HCT116 (cell line): Measurements from ENCODE around the gene SSR1. TPM values are rescaled to one million over a fixed set of nuclear protein-coding genes. Genes with fewer than 3 reads are reported as not detected.

Experiments
- ATAC-seq: fragments of 200-7000 bp; cut with Tn5 transposase; 2 replicates; pipeline ENCODE4 v1.9.1; 2020; ENCODE audit warnings: mild to moderate bottlenecking, moderate library complexity
- BruUV-seq: library from RNA; stranded (reverse); fragments of 400-500 nt; replicated peaks from 2 replicates; lab custom pipeline; 2021; lab: Mats Ljungman, UMichigan
- CTCF ChIA-PET: fragments of 300-600 bp; sonication (Branson Sonifier 250); formaldehyde crosslinking; loops from one replicate; lab custom pipeline; 2021; ENCODE audit warnings: antibody characterized with exemption; lab: Charles Lee
- POLR2A ChIA-PET: fragments of 300-600, 350-600 bp; sonication (Branson Sonifier 250); formaldehyde crosslinking; loops from one replicate; lab custom pipeline; 2021; ENCODE audit warnings: antibody characterized with exemption; lab: Charles Lee
- RAD21 ChIA-PET, 2 experiments: fragments of 300-600 bp; sonication (Branson Sonifier 250); formaldehyde crosslinking; loops; one replicate each; lab custom pipeline; 2023; ENCODE audit warnings: low total read pairs in 2 of 2; ENCODE audit not compliant: uncharacterized antibody in 2 of 2, unreplicated experiment in 2 of 2, low non-redundant PET in 1 of 2; lab: Charles Lee
- DNase-seq: peaks from one replicate; pipeline ENCODE4 v3.0.0-alpha.2; 2010; ENCODE audit warnings: low read depth, low spot score
- H2AFZ ChIP-seq: fragments of 200-600 bp; shearing (Covaris generic), sonication (generic); 2 replicates; pipeline ENCODE4 v1.6.1; 2017; ENCODE audit warnings: low read depth, mixed run types, mixed read lengths, antibody characterized with exemption, low read length; ENCODE audit not compliant: poor library complexity, severe bottlenecking
- H3K27ac ChIP-seq: 2 replicates; pipeline ENCODE4 v1.5.1; 2012; ENCODE audit warnings: low read depth, low read length
- H3K27me3 ChIP-seq: fragments of 200-600 bp; sonication (generic); 2 replicates; pipeline ENCODE4 v1.6.1; 2016; ENCODE audit warnings: mixed run types, low read length, mixed read lengths; ENCODE audit not compliant: insufficient read depth
- H3K36me3 ChIP-seq, 2 experiments: fragments of 200-500 bp in 1 of 2; fragments of 200-600 bp in 1 of 2; sonication (Bioruptor generic) in 1 of 2; sonication (generic) in 1 of 2; 2 replicates each; pipeline versions ENCODE4 v1.5.1 to v1.6.1; 2014 to 2016; ENCODE audit warnings: low read length in 2 of 2, inconsistent platforms in 1 of 2, mixed read lengths in 1 of 2, mixed run types in 1 of 2; ENCODE audit not compliant: insufficient read depth in 2 of 2, control insufficient read depth in 1 of 2
- H3K4me1 ChIP-seq, 2 experiments: fragments of 200-600 bp in 1 of 2; sonication (generic) in 1 of 2; 2 replicates each; pipeline versions ENCODE4 v1.5.1 to v1.6.1; 2012 to 2017; ENCODE audit warnings: low read length in 2 of 2, inconsistent platforms in 1 of 2, mild to moderate bottlenecking in 1 of 2, mixed read lengths in 1 of 2, mixed run types in 1 of 2, moderate library complexity in 1 of 2; ENCODE audit not compliant: insufficient read depth in 2 of 2, control insufficient read depth in 1 of 2
- H3K4me2 ChIP-seq: fragments of 200-600 bp; sonication (generic); 2 replicates; pipeline ENCODE4 v1.6.1; 2017; ENCODE audit warnings: mixed run types, low read length, mixed read lengths
- H3K4me3 ChIP-seq, 2 experiments: fragments of 200-600 bp in 1 of 2; sonication (generic) in 1 of 2; replicated peaks in 1 of 2; 2 replicates each; pipeline ENCODE4 v1.5.1; 2011 to 2016; ENCODE audit warnings: low read length in 2 of 2, control low read depth in 1 of 2, low read depth in 1 of 2, mild to moderate bottlenecking in 1 of 2, mixed read lengths in 1 of 2, mixed run types in 1 of 2
- H3K79me2 ChIP-seq: fragments of 200-600 bp; sonication (generic); 2 replicates; pipeline ENCODE4 v1.6.1; 2017; ENCODE audit warnings: mild to moderate bottlenecking, mixed run types, low read length, moderate library complexity, mixed read lengths; ENCODE audit not compliant: insufficient read depth
- H3K9ac ChIP-seq: fragments of 200-600 bp; sonication (generic); 2 replicates; pipeline ENCODE4 v1.6.1; 2016; ENCODE audit warnings: low read length, mixed read lengths
- H3K9me2 ChIP-seq: fragments of 200-600 bp; sonication (generic), shearing (Covaris generic); 2 replicates; pipeline ENCODE4 v1.6.1; 2017; ENCODE audit warnings: mixed run types, mild to moderate bottlenecking, moderate library complexity; ENCODE audit not compliant: insufficient read depth
- H3K9me3 ChIP-seq, 2 experiments: fragments of 200-500 bp in 1 of 2; fragments of 200-600 bp in 1 of 2; sonication (Bioruptor generic) in 1 of 2; sonication (generic) in 1 of 2; 2 replicates each; pipeline ENCODE4 v1.6.1; 2014 to 2017; ENCODE audit warnings: low read length in 2 of 2, mixed read lengths in 2 of 2, inconsistent platforms in 1 of 2, low read depth in 1 of 2, mild to moderate bottlenecking in 1 of 2, mixed run types in 1 of 2, moderate library complexity in 1 of 2; ENCODE audit not compliant: control insufficient read depth in 1 of 2, insufficient read depth in 1 of 2
- H4K20me1 ChIP-seq: fragments of 200-600 bp; sonication (generic), shearing (Covaris generic); 2 replicates; pipeline ENCODE4 v1.6.1; 2017; ENCODE audit warnings: mixed run types, mild to moderate bottlenecking, moderate library complexity; ENCODE audit not compliant: insufficient read depth
- CTCF ChIP-seq, 3 experiments: fragments of 200-600 bp in 1 of 3; sonication (generic) in 1 of 3; IDR thresholded peaks in 2 of 3; conservative IDR thresholded peaks in 1 of 3; 2 replicates each; pipeline ENCODE4 v1.5.1; 2012 to 2017; ENCODE audit warnings: low read depth in 2 of 3, low read length in 2 of 3, antibody characterized with exemption in 1 of 3, borderline replicate concordance in 1 of 3, control low read depth in 1 of 3, mild to moderate bottlenecking in 1 of 3, mixed read lengths in 1 of 3, mixed run types in 1 of 3, moderate library complexity in 1 of 3; ENCODE audit not compliant: insufficient read depth in 1 of 3
- ELF1 ChIP-seq: IDR thresholded peaks from 2 replicates; pipeline ENCODE4 v1.6.1; 2012; ENCODE audit warnings: low read depth, borderline replicate concordance
- JUND ChIP-seq: IDR thresholded peaks from 2 replicates; pipeline ENCODE4 v1.6.1; 2012
- RAD21 ChIP-seq: IDR thresholded peaks from 2 replicates; pipeline ENCODE4 v1.6.1; 2012; ENCODE audit warnings: low read depth, mild to moderate bottlenecking
- intact Hi-C: fragments of 100-400 bp; cut with micrococcal nuclease; formaldehyde crosslinking; loops from 2 replicates; pipeline ENCODE4 v1.10.0; 2022
- total RNA-seq: library from RNA; stranded (reverse); gene quantifications from one replicate; pipeline ENCODE4 v1.2.1, GENCODE V29; 2021; ENCODE audit not compliant: unreplicated experiment

The SSR1 gene
- total RNA-seq, 1 experiment from 2014 or later, result 127 TPM

GRCh38 chr6:7243179-7243981 is 69.6 kb downstream of the SSR1 start:
- intact Hi-C loops, result loop anchor here (1.0 kb wide), 2 partner anchors 519 to 567 kb away; no protein-coding TSS in a partner anchor
- peak; percentile 47 for DNase-seq
- no peak for TF ChIP-seq JUND
- no peak for TF ChIP-seq ELF1
- peak; percentile 77 to 89 (median 86) for TF ChIP-seq CTCF (IDR thresholded peaks at IDR 0.05 in 2 of 3, conservative IDR thresholded peaks at IDR 0.05 in 1 of 3; ENCODE audit: borderline replicate concordance in 1 of 3, insufficient read depth in 1 of 3, low read depth in 2 of 3, low read length in 2 of 3)
- peak; percentile 91 for TF ChIP-seq RAD21
- TF ChIP-seq, all 23 proteins: peak for 2
- POLR2A ChIA-PET, result no interaction called here
- H2AFZ ChIP-seq, result no peak overlapping the region
- no peaks in the 10 kb centered on the region for H3K9me3 ChIP-seq
- no peaks in the 10 kb centered on the region for H3K27me3 ChIP-seq
- no TSS peak for BruUV-seq
- H4K20me1 ChIP-seq, result no peaks in the 10 kb centered on the region
- 0 out of 2 replicates have a peak overlapping the region, but pooled peaks have one; percentile 2 for H3K9ac ChIP-seq
- peaks cover 31 to 40% of the 10 kb centered on the region in 2 experiments for H3K4me1 ChIP-seq
- CTCF ChIA-PET, result interaction anchor here (0.9 to 2.8 kb wide), 8 partner anchors 9 to 567 kb away, joined by 3 to 11 read pairs (median 4); no protein-coding TSS in a partner anchor
- H3K36me3 ChIP-seq, result peaks cover 3 to 4% of the 10 kb centered on the region in 2 experiments; a peak in 3 of 4 replicates
- H3K79me2 ChIP-seq, result peaks cover 15% of the 10 kb centered on the region; the same call in 1 of the 2 replicates
- RAD21 ChIA-PET, result interaction anchor here in 1 of 2 experiments (0.5 kb wide), 1 partner anchor 76 kb away, joined by 4 read pairs; no protein-coding TSS in a partner anchor
- peak; percentile 62 for ATAC-seq
- H3K9me2 ChIP-seq, result no peaks in the 10 kb centered on the region
- no peak overlapping the region for H3K4me3 ChIP-seq
- peak overlapping the region; percentile 42; the same call in 1 of the 2 replicates for H3K4me2 ChIP-seq
- no peak overlapping the region for H3K27ac ChIP-seq
